NCI-H1417 treated with DMSO at 0.1 percent for 48 hours (cell line): Measurements from ENCODE around the gene DCTN2.
A peak's percentile ranks its signal among the peaks of the same experiment; 100 is the strongest.
"Not testable (repeated sequence)": the region's sequence is repeated elsewhere in the genome, so short reads cannot be mapped to it uniquely, and the experiment has no call there.

Experiments used
- DNase-seq: peaks from one replicate; lab custom pipeline; 2025; lab: John Stamatoyannopoulos, UW

DCTN2 gene

DNA sequence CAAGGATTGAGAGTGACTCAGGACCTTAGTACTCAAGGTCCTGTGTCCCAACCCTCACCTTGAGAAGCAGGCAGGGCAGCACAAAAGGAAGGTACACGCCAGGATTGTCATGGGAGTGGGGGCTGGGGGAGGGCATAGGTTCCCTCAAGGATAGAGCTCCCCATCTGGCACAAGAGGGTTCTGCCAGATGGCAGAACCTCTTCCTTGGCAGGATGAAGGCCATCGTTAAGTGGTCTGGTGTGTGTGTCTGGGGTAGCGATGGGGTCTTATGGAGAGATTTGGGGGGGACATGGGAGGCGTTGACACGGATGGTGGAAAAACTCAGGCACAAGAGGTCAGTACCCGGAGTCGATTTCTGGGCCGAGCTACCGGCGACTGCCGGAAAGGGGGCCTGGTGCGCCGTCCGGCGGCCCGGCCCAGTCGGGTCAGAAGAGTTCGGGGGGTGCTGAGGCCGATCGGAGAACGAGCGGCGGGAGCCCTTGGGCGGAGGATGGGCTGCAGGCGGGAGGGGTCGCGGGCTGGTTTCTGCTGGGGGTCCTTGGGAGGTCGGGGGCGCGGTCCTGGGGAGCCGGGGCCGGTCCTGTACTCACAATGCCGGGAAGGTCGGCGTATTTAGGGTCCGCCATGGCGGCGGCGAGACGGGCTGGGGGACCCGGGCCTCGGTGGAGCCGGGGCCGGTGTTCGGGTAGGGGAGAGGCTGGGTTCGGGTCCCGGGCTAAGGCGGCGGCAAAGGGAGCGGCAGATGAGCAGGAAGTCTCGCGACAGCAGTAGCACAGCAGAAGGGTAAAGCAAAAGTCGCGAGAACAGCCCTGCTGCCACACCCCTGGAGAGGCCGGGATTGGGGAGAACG is at the start of gene DCTN2:
TSS of gene DCTN2 (minus strand) at position 755 of the 850 bp plus-strand sequence. CDS start at position 626, 129 bp downstream.
- DNase-seq = peak; percentile 98

- DNase-seq = no peak
Measured at GRCh38 chr12:57593187-57593586, 46.2 kb upstream of the DCTN2 start.

DNA sequence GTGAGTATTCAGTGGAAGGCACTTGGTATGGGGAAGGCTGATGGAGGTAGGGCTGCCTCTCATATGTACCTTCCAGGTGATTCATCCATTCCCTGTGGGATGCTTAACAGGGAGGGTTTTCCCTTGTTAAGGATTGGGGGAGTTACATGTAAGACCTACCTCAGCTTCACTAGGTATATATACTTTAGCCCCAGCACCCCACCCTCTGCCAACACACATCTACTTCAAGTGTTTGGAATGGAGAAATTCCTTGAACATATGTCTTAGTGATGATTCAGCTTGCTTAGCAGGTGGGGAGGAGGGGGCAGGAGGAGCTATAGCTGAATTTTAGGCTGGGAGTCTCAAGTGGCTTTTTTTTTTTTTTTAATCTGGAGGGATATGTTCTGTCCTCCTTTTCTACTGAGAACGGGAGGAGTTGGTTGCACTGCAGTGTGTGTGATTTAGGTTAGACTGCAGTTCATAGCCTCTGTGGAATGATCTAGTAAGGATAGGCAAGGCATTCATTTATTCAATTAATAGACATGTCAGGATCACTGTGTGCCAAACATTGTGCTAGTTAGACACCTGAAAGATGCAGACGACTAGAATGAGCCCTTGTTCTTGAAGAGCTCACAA is 45.7 kb upstream of the DCTN2 start:
- DNase-seq = no peak

DNA sequence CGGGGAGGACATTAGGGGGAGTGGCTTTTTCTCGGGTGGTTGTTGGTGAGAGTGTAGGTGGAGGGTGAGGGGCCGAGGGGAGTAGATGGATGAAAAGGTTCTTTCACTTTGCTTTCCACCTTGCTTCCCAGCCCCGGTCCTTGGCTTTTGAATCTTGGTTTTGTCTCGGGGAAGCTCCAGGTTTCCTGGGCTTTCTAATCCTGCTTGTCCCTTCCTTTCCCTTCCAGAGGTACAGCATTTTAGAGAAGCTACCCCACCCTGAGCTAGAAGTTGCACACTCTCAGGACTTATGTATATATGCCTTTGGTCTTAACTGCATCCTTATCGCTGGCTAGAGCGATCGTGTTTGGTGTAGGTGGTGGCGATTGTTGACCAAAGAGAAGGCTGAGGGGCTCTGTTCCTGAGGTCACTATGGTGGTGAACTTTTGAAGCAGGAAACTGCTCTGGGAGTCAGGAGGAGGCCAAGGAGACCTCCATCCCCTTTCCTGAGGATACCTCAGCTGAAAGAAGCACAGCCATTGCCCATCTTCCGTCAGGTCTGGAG is 44.9 kb upstream of the DCTN2 start:
- DNase-seq = no peak

DNA sequence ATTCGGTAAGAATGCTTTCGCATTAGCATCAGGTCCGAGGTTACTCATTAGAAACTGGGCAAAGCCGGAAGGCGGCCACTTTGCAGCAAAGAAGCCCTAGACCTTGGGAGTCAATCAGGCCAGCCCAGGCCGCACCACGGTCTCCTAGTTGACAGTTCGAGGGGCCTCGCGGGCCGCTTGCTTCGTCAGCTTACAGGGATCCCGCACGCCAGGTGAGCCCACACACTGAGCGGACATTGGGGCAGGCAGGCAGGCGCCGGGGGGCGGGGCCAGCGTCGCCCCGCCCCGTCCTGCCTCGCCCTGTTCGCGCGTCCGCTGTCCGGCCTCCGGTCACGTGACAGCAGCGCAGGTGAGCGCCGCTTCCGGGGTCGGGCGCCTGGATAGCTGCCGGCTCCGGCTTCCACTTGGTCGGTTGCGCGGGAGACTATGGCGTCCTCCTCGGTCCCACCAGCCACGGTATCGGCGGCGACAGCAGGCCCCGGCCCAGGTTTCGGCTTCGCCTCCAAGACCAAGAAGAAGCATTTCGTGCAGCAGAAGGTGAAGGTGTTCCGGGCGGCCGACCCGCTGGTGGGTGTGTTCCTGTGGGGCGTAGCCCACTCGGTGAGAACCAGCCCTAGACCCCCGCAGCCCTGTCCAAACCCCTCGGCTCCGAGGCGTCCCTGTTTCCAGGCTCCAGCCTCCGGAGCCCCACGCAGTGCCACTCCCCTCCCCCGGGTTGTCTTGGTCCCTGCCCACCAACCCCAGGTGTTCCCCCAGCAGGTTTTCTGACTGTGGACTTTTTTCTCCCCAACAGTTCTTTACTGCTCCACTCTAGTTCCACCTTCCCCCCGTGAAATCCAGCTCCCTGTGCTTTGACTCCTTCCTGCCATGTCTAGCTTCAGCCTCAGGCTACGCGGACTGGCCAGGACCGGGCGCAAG is 44.1 kb upstream of the DCTN2 start, which contains the start of gene PIP4K2C:
TSS of gene PIP4K2C (plus strand) at position 329 of the 918 bp plus-strand sequence. CDS start at position 427, 98 bp downstream.
- no peak for DNase-seq

GRCh38 chr12:57590479-57590863 is 43.5 kb upstream of the DCTN2 start:
- DNase-seq = no peak

DNA sequence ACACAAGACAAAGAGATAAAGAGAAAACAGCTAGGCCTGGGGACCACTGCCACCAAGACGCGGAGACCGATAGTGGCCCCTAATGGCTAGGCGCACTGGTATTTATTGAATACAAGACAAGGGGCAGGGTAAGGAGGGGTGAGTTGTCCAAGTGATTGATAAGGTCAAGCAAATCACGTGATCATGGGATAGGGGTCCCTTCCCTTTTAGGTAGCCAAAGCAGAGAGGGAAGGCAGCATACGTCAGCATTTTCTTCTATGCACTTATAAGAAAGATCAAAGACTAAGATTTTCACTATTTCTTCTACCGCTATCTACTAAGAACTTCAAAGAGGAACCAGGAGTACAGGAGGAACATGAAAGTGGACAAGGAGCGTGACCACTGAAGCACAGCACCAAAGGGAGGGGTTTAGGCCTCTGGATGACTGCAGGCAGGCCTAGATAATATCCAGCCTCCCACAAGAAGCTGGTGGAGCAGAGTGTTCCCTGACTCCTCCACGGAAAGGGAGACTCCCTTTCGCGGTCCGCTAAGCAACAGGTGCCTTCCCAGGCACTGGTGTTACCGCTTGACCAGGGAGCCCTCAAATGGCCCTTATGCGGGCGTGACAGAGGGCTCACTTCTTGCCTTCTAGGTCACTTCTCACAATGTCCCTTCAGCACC is 42.1 kb upstream of the DCTN2 start:
- not testable (repeated sequence) for DNase-seq

- no peak for DNase-seq
Measured at GRCh38 chr12:57586832-57587429, 39.9 kb upstream of the DCTN2 start.

DNA sequence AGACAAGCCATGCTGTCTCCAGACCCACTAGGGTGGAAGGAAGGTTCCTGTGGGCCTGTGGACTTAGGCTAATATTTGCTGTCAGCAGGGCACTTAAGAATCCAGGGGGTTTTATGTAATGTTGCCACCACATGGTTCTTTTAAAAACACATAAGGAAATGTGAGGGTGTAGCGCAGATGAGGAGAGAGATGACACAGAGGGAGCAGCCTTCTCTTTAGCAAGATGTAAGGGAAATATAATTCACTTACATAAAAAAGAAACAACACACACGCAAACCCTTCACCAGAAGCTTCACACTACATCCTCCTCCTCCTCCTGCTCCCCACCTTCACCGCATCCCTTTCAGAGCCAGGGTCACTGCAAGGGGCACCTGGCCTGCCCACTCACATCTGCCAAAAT is 39.1 kb upstream of the DCTN2 start:
- no peak for DNase-seq

DNA sequence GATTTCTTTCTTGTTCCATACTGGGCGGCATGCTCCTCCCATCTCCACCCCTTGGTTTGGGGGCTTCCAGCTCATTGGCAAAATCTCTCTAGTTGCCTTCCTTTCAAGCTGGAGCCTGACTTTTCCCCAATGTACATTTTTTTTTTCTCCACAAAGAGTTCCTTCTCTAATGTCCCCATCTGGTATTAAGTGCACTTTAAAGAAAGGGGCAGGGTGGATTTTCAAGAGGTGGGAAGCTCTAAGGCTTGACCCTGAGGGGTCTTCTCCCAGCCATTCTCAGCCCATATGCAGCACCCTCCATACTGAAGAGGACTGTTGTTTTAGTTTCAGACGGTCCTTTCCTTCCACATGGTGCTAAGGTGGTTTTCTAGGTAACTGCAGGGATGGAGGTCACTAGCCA is 38.2 kb upstream of the DCTN2 start:
- no peak for DNase-seq

DNA sequence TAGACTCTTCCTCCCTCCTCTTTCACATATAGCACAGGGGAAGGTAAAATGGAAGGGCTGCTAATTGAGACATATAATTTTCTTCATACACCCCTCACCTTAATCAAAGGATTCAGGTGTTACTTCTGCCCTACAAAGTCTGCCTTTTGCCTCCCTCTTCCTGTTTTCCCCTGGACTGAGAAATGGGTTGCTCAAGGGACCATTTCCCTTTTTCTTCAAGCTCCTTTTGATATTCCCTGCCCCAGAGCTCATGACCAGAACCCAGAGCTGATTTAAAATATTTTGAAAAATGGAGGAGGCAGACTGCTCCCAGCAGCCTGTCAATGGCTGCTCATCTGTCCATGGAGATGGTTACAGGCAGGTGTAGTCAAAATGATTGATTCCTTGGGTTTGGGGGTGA is 37.7 kb upstream of the DCTN2 start:
- DNase-seq = no peak

GRCh38 chr12:57584050-57584449 is 37.1 kb upstream of the DCTN2 start:
- no peak for DNase-seq

GRCh38 chr12:57583008-57583831 is 36.2 kb upstream of the DCTN2 start:
- DNase-seq = peak; percentile 56

DNA sequence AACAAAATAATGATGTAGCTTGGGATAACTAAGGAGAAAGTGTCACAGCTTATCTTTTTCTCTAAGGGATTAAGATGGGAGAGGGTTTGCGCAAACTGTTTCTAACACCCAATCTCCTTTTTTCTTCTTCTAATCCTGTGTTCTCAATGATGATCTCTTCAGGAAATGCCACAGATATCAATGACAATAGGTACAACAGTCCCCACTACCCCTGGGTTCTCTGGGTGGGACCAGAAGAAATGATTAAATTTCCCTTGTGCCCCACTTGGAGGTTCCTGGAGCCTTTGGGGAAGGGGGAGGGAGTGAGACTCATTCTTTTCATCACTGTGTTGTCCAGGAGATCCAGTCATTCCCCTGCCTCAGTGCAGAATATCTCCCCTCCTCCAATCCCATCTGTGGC is 35.4 kb upstream of the DCTN2 start:
- no peak for DNase-seq

DNA sequence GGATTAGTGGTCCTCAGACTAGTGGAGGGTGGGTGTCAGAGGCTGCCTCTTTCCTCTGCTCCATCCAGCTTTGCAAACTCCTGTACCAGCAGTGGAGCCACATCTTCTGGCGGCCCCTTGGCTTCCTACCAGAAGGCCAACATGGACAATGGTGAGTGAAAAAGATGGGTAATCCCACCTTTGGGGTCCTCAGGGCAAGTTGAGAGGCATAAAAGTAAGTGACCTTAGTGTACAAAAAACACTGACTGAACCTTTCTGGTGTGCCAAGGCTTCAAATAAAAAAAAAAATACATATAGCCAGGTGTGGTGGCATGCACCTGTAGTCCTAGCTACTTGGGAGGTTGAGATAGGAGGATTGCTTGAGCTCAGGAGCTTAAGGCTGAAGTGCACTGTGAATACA is 34.8 kb upstream of the DCTN2 start:
- no peak for DNase-seq

DNA sequence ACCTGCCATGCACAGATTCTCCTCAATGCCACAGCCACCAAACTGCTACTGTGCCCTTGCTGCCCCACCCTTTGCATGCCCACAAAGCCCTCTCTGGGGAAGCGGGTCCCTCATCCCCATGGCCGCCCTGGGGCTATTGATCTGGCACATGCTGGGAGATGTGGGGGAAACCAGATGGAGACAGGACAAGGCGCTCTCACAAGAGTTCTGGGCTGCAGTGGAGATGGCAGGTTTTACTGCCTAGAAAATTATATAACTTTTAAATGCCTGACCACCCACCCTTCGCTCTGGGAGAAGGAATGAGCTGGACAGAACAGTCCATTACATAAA is 33.4 kb upstream of the DCTN2 start:
- DNase-seq = no peak

DNA sequence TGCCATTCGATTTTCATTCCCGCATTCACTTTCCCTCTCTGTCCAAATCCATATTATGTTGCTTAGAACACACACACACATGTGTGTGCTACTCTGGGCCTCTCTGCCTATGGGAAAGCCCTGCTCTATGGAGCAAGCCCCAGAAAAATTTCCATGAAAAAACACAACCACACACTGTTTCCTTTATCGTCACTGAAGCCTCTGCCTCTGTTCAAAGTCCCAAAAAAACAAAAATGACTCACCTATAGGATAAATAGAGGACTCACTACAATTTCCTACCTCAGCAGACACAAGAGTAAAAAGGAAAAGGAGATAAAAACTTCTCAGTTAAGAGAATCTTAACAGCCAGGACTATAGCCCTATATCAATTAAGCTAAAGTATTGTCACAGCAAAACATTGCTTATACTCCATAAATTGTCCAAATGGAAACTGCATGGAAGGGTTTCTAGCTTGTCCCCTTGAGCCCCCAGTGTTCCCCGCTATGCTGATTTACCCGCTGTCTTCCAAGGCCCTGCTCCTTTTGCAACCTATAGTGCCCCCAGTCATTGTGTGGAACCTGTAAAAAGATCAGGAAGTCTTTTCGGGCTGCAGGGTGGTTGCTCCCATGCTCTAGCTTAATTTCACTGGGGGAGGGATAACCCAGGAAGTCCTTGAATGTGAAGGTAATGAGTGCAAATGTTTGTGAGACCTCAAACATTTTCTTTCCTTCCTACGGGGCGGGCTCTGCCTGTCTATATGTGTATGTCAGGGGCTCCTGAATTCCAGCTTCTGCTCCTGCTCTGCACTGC is 32.9 kb upstream of the DCTN2 start:
- DNase-seq = no peak

- no peak for DNase-seq
Measured at GRCh38 chr12:57579011-57579410, 32.0 kb upstream of the DCTN2 start.

- DNase-seq = no peak
Measured at GRCh38 chr12:57577981-57578758, 31.2 kb upstream of the DCTN2 start.
